Measurements from ENCODE around the gene YIPF4.
"Not testable (repeated sequence)": the region's sequence is repeated elsewhere in the genome, so short reads cannot be mapped to it uniquely, and the experiment has no call there.

GRCh38 chr2:32328679-32329078, 51.0 kb downstream of the YIPF4 start:
- not testable (repeated sequence) for TF ChIP-seq CTCF (IDR thresholded peaks at IDR 0.05); POLR2A (IDR thresholded peaks at IDR 0.05; ENCODE audit: low read depth); EP300 (IDR thresholded peaks at IDR 0.05); POLR2AphosphoS5 (IDR thresholded peaks at IDR 0.05)

Data from esophagus muscularis mucosa (tissue), 4 donors.